WTC11 (cell line): ENCODE measurements around the gene DENND6A.

Experiments used
- AFF4 ChIP-seq: sonication (generic); formaldehyde crosslinking; IDR thresholded peaks from 2 replicates; pipeline ENCODE4 v1.8.1; 2023; ENCODE audit warnings: mild to moderate bottlenecking, missing genetic modification reagents, borderline replicate concordance
- JUN ChIP-seq: sonication (generic); formaldehyde crosslinking; IDR thresholded peaks from 2 replicates; pipeline ENCODE4 v1.8.0; 2023; ENCODE audit warnings: mild to moderate bottlenecking, missing genetic modification reagents
- KAT7 ChIP-seq: sonication (generic); formaldehyde crosslinking; IDR thresholded peaks from 2 replicates; pipeline ENCODE4 v1.8.1; 2023; ENCODE audit warnings: missing genetic modification reagents, mild to moderate bottlenecking, borderline replicate concordance
- MYBL2 ChIP-seq: sonication (generic); formaldehyde crosslinking; IDR thresholded peaks from 2 replicates; pipeline ENCODE4 v1.8.1; 2023; ENCODE audit warnings: mild to moderate bottlenecking, moderate library complexity, missing genetic modification reagents
- OVOL2 ChIP-seq: fragments of 250-450 bp; sonication (Bioruptor Pico); IDR thresholded peaks from 2 replicates; pipeline ENCODE4 v1.9.0; 2021; ENCODE audit warnings: mild to moderate bottlenecking, borderline replicate concordance
- PRDM15 ChIP-seq: sonication (generic); formaldehyde crosslinking; IDR thresholded peaks from 2 replicates; pipeline ENCODE4 v1.8.0; 2022; ENCODE audit warnings: missing genetic modification reagents
- USF2 ChIP-seq: sonication (generic); formaldehyde crosslinking; IDR thresholded peaks from 2 replicates; pipeline ENCODE4 v1.8.1; 2023; ENCODE audit warnings: mild to moderate bottlenecking, missing genetic modification reagents, moderate library complexity
- ZNF138 ChIP-seq: sonication (generic); formaldehyde crosslinking; conservative IDR thresholded peaks from 2 replicates; pipeline ENCODE4 v1.8.1; 2022; ENCODE audit warnings: mild to moderate bottlenecking, moderate library complexity, missing genetic modification reagents
- ZNF232 ChIP-seq: sonication (generic); formaldehyde crosslinking; IDR thresholded peaks from 2 replicates; pipeline ENCODE4 v1.8.0; 2022; ENCODE audit warnings: mild to moderate bottlenecking, missing genetic modification reagents
- TF ChIP-seq, protein P1 (sequence below): fragments of 200-600 bp; IDR thresholded peaks from 2 replicates; pipeline ENCODE4 v1.8.0; 2022; ENCODE audit warnings: antibody characterized with exemption
- TF ChIP-seq, protein P2 (sequence below): sonication (generic); formaldehyde crosslinking; IDR thresholded peaks from 2 replicates; pipeline ENCODE4 v1.8.1; 2023; ENCODE audit warnings: mild to moderate bottlenecking, moderate library complexity, missing genetic modification reagents
- TF ChIP-seq, protein P3 (sequence below): fragments of 250-450 bp; sonication (Bioruptor Pico); IDR thresholded peaks from 2 replicates; pipeline ENCODE4 v2.1.2; 2022; ENCODE audit warnings: mild to moderate bottlenecking, moderate library complexity

GRCh38 chr3:57688291-57688690, 4.6 kb downstream of the DENND6A start:
- TF ChIP-seq, protein P1, sequence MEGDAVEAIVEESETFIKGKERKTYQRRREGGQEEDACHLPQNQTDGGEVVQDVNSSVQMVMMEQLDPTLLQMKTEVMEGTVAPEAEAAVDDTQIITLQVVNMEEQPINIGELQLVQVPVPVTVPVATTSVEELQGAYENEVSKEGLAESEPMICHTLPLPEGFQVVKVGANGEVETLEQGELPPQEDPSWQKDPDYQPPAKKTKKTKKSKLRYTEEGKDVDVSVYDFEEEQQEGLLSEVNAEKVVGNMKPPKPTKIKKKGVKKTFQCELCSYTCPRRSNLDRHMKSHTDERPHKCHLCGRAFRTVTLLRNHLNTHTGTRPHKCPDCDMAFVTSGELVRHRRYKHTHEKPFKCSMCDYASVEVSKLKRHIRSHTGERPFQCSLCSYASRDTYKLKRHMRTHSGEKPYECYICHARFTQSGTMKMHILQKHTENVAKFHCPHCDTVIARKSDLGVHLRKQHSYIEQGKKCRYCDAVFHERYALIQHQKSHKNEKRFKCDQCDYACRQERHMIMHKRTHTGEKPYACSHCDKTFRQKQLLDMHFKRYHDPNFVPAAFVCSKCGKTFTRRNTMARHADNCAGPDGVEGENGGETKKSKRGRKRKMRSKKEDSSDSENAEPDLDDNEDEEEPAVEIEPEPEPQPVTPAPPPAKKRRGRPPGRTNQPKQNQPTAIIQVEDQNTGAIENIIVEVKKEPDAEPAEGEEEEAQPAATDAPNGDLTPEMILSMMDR, result no peak
- TF ChIP-seq KAT7 (CRISPR knock-in tag) (no peak), AFF4 (CRISPR knock-in tag) (no peak), OVOL2 (CRISPR knock-in tag) (no peak), ZNF138 (CRISPR knock-in tag) (no peak), ZNF232 (CRISPR knock-in tag) (no peak), USF2 (CRISPR knock-in tag) (no peak), JUN (CRISPR knock-in tag) (no peak), MYBL2 (CRISPR knock-in tag) (no peak), PRDM15 (CRISPR knock-in tag) (no peak)
- TF ChIP-seq, protein P2, sequence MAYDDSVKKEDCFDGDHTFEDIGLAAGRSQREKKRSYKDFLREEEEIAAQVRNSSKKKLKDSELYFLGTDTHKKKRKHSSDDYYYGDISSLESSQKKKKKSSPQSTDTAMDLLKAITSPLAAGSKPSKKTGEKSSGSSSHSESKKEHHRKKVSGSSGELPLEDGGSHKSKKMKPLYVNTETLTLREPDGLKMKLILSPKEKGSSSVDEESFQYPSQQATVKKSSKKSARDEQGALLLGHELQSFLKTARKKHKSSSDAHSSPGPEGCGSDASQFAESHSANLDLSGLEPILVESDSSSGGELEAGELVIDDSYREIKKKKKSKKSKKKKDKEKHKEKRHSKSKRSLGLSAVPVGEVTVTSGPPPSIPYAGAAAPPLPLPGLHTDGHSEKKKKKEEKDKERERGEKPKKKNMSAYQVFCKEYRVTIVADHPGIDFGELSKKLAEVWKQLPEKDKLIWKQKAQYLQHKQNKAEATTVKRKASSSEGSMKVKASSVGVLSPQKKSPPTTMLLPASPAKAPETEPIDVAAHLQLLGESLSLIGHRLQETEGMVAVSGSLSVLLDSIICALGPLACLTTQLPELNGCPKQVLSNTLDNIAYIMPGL (CRISPR knock-in tag), result no peak
- TF ChIP-seq, protein P3, sequence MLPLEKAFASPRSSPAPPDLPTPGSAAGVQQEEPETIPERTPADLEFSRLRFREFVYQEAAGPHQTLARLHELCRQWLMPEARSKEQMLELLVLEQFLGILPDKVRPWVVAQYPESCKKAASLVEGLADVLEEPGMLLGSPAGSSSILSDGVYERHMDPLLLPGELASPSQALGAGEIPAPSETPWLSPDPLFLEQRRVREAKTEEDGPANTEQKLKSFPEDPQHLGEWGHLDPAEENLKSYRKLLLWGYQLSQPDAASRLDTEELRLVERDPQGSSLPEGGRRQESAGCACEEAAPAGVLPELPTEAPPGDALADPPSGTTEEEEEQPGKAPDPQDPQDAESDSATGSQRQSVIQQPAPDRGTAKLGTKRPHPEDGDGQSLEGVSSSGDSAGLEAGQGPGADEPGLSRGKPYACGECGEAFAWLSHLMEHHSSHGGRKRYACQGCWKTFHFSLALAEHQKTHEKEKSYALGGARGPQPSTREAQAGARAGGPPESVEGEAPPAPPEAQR (CRISPR knock-in tag), result no peak
